Measurements from ENCODE around the gene ANKRD55.

ANKRD55 gene

GRCh38 chr5:56056875-56057274 is 176.3 kb downstream of the ANKRD55 start:
- TF ChIP-seq ZNF239 (tag by site-specific recombination; IDR thresholded peaks at IDR 0.05) (no peak), ZNF248 (tag by site-specific recombination; IDR thresholded peaks at IDR 0.05) (no peak), MZF1 (tag by site-specific recombination; IDR thresholded peaks at IDR 0.05; ENCODE audit: borderline replicate concordance) (no peak)
- TF ChIP-seq, protein P1, sequence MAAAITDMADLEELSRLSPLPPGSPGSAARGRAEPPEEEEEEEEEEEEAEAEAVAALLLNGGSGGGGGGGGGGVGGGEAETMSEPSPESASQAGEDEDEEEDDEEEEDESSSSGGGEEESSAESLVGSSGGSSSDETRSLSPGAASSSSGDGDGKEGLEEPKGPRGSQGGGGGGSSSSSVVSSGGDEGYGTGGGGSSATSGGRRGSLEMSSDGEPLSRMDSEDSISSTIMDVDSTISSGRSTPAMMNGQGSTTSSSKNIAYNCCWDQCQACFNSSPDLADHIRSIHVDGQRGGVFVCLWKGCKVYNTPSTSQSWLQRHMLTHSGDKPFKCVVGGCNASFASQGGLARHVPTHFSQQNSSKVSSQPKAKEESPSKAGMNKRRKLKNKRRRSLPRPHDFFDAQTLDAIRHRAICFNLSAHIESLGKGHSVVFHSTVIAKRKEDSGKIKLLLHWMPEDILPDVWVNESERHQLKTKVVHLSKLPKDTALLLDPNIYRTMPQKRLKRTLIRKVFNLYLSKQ (tag by site-specific recombination; IDR thresholded peaks at IDR 0.05; ENCODE audit: borderline replicate concordance): no peak
- CTCF ChIA-PET: no interaction called here
- POLR2A ChIA-PET: no interaction called here
- Histone ChIP-seq H3K4me3 (ENCODE audit: low read depth, low read length) (no peak overlapping the region), H3K9me3 (ENCODE audit: control insufficient read depth, insufficient read depth, low read depth, low read length) (no peaks in the 10 kb centered on the region), H3K36me3 (ENCODE audit: control insufficient read depth in 2 of 2, insufficient read depth in 1 of 2, low read length in 2 of 2) (no peaks in the 10 kb centered on the region), H3K27ac (ENCODE audit: extremely low read depth, low read depth, low read length) (no peak overlapping the region), H3K4me1 (ENCODE audit: control insufficient read depth, insufficient read depth, low read length) (peaks cover 10% of the 10 kb centered on the region; the same call in 1 of the 2 replicates)

DNA sequence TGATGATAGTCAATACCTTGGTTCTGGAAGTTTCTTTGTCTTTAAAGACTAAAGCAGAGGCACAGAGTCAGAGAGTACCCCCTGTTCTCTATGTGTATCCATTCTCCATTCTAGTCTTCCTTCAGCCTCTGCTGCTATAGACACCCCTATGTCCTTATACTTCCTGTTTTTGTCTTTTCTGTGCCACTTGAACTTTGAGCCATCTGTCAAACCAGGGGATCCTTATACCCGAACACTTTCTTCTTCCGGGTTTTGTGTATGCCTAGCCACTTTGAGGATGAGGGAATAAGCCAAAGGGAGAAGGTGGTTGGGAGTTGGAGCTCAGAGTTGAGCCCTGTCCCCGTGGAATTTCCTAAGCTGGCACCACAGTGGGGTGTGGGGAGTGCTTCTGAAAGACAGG is 177.3 kb downstream of the ANKRD55 start:
- no peak overlapping the region for H3K4me3 ChIP-seq (ENCODE audit: low read depth, low read length)
- H3K36me3 ChIP-seq (ENCODE audit: control insufficient read depth in 2 of 2, insufficient read depth in 1 of 2, low read length in 2 of 2): no peaks in the 10 kb centered on the region
- ChIA-PET POLR2A (no interaction called here), CTCF (interaction anchor here (0.7 kb wide), 1 partner anchor 1534 kb away, joined by 3 read pairs; no protein-coding TSS in a partner anchor)
- H3K4me1 ChIP-seq (ENCODE audit: control insufficient read depth, insufficient read depth, low read length): peaks cover 14% of the 10 kb centered on the region
- no peak overlapping the region for H3K27ac ChIP-seq (ENCODE audit: extremely low read depth, low read depth, low read length)
- TF ChIP-seq ZXDB (tag by site-specific recombination; IDR thresholded peaks at IDR 0.05) (no peak), GLI2 (tag by site-specific recombination; IDR thresholded peaks at IDR 0.05; ENCODE audit: borderline replicate concordance, low read depth) (no peak), ZNF155 (tag by site-specific recombination; IDR thresholded peaks at IDR 0.05) (no peak), BCL11A (tag by site-specific recombination; IDR thresholded peaks at IDR 0.05; ENCODE audit: low read depth) (no peak), ZSCAN16 (tag by site-specific recombination; IDR thresholded peaks at IDR 0.05) (no peak)
- no peaks in the 10 kb centered on the region for H3K9me3 ChIP-seq (ENCODE audit: control insufficient read depth, insufficient read depth, low read depth, low read length)

DNA sequence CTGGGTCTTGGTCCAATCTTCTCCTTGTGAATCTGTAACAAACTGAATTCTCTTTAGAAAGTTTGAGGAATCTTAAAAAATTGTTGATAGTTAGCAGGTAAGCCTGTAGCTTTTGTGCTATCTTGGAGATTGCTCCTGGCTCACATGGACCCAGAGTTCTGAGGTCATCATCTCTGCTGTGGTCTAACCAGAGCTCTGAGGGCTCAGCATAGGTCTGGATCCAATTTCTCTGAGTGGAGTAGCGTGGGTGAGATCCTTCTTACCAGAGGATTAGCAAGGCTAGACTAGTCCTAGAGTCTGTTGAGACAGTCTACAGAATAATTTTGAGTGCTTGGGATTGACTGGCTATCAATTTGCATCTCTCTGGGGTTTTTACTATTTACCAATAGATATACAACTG is 177.8 kb downstream of the ANKRD55 start:
- no peak overlapping the region for H3K4me3 ChIP-seq (ENCODE audit: low read depth, low read length)
- peak; percentile 81 for TF ChIP-seq GLIS1 (tag by site-specific recombination; IDR thresholded peaks at IDR 0.05)
- no peak for TF ChIP-seq ZNF394 (tag by site-specific recombination; IDR thresholded peaks at IDR 0.05; ENCODE audit: borderline replicate concordance)
- H3K9me3 ChIP-seq (ENCODE audit: control insufficient read depth, insufficient read depth, low read depth, low read length): no peaks in the 10 kb centered on the region
- ChIA-PET CTCF (no interaction called here), POLR2A (no interaction called here)
- H3K4me1 ChIP-seq (ENCODE audit: control insufficient read depth, insufficient read depth, low read length): peaks cover 18% of the 10 kb centered on the region
- no peaks in the 10 kb centered on the region for H3K36me3 ChIP-seq (ENCODE audit: control insufficient read depth in 2 of 2, insufficient read depth in 1 of 2, low read length in 2 of 2)
- H3K27ac ChIP-seq (ENCODE audit: extremely low read depth, low read depth, low read length): no peak overlapping the region

DNA sequence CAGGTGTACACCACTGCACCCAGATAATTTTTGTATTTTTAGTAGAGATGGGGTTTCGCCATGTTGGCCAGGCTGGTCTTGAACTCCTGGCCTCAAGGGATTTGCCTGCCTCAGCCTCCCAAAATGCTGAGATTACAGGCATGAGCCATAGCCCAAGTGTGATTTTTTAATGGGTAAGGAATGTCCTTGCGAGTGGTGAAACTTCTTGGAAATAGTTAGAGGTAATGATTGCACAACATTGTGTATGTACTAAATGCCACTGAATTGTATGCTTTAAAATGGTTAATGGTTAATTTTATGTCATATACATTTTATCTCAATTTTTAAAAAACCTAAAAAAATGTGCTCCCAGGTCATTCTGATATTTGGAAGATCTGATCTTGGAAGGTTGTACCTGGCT is 178.5 kb downstream of the ANKRD55 start:
- TF ChIP-seq ZNF146 (tag by site-specific recombination; IDR thresholded peaks at IDR 0.05) (no peak), ZNF19 (tag by site-specific recombination; IDR thresholded peaks at IDR 0.05; ENCODE audit: low read depth) (no peak), ZNF521 (tag by site-specific recombination; IDR thresholded peaks at IDR 0.05) (no peak), ZNF302 (tag by site-specific recombination; IDR thresholded peaks at IDR 0.05; ENCODE audit: low read depth) (no peak), ZNF585B (tag by site-specific recombination; IDR thresholded peaks at IDR 0.05) (no peak), ZNF239 (tag by site-specific recombination; IDR thresholded peaks at IDR 0.05) (no peak), ZNF510 (tag by site-specific recombination; IDR thresholded peaks at IDR 0.05; ENCODE audit: insufficient replicate concordance) (no peak), ZNF704 (tag by site-specific recombination; IDR thresholded peaks at IDR 0.05) (no peak)
- Histone ChIP-seq H3K4me3 (ENCODE audit: low read depth, low read length) (no peak overlapping the region), H3K36me3 (ENCODE audit: control insufficient read depth in 2 of 2, insufficient read depth in 1 of 2, low read length in 2 of 2) (no peaks in the 10 kb centered on the region), H3K9me3 (ENCODE audit: control insufficient read depth, insufficient read depth, low read depth, low read length) (no peaks in the 10 kb centered on the region), H3K4me1 (ENCODE audit: control insufficient read depth, insufficient read depth, low read length) (peaks cover 19% of the 10 kb centered on the region), H3K27ac (ENCODE audit: extremely low read depth, low read depth, low read length) (no peak overlapping the region)
- POLR2A ChIA-PET: no interaction called here
- CTCF ChIA-PET: no interaction called here

Measured in HEK293 (cell line).